ENCODE data around the gene SPPL2B. TPM values are rescaled to one million over a fixed set of nuclear protein-coding genes. Genes with fewer than 3 reads are reported as not detected.

Gene SPPL2B
- total and polyA plus RNA-seq, 4 donors: 9.5 to 34.6 (median 21.4) TPM

DNA sequence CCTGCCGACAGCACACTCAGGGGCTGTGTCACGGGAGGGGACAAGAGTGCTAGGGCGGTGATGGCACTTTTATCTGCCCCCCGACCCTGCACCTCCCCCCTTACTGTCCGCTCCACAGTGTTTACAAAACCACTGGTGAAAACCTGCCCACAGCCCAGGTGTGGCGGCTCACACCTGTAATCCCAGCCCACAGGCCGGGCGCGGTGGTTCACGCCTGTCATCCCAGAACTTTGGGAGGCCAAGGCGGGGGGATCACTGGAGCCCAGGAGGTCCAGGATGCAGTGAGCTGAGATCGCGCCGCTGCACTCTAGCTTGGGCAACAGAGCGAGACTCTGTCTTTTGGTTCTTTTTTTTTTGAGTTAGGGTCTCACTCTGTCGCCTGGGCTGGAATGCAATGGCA is 32.3 kb upstream of the SPPL2B start:
- Histone ChIP-seq H3K27me3 (ENCODE audit: control insufficient read depth in 4 of 4, insufficient read depth in 4 of 4, low read length in 3 of 4) (peaks cover 0 to 3% (median 0%) of the 10 kb centered on the region in 4 donors), H3K27ac (ENCODE audit: low read depth in 1 of 2, low read length in 2 of 2) (no peak overlapping the region), H3K9me3 (ENCODE audit: control insufficient read depth in 4 of 4, low read length in 3 of 4) (no peaks in the 10 kb centered on the region), H3K4me1 (ENCODE audit: control insufficient read depth in 4 of 4, insufficient read depth in 4 of 4, low read length in 3 of 4) (peaks cover 0 to 7% (median 2%) of the 10 kb centered on the region in 4 donors), H3K4me3 (ENCODE audit: low read depth in 1 of 3, low read length in 3 of 3) (no peak overlapping the region), H3K9ac (ENCODE audit: low read depth in 1 of 2, low read length in 2 of 2) (no peak overlapping the region), H3K36me3 (ENCODE audit: control insufficient read depth in 4 of 4, insufficient read depth in 3 of 4, low read depth in 1 of 4, low read length in 3 of 4) (no peaks in the 10 kb centered on the region)
- TF ChIP-seq GABPA (IDR thresholded peaks at IDR 0.05 in 1 of 2, conservative IDR thresholded peaks at IDR 0.05 in 1 of 2) (no peak), RXRA (IDR thresholded peaks at IDR 0.05) (no peak), REST (IDR thresholded peaks at IDR 0.05) (no peak), FOXA2 (IDR thresholded peaks at IDR 0.05) (no peak), YY1 (IDR thresholded peaks at IDR 0.05) (no peak), EGR1 (IDR thresholded peaks at IDR 0.05; ENCODE audit: low read depth in 2 of 2) (no peak), NR2F2 (IDR thresholded peaks at IDR 0.05) (no peak), RAD21 (IDR thresholded peaks at IDR 0.05) (no peak), JUND (IDR thresholded peaks at IDR 0.05) (no peak), HNF4A (conservative IDR thresholded peaks at IDR 0.05) (no peak), TAF1 (conservative IDR thresholded peaks at IDR 0.05) (no peak), CTCF (IDR thresholded peaks at IDR 0.05; ENCODE audit: low read depth, low read length, missing input control) (no peak), FOXA1 (IDR thresholded peaks at IDR 0.05) (no peak), MAX (IDR thresholded peaks at IDR 0.05) (no peak), SP1 (IDR thresholded peaks at IDR 0.05) (no peak), HNF4G (IDR thresholded peaks at IDR 0.05) (no peak)
- TF ChIP-seq, protein P1, sequence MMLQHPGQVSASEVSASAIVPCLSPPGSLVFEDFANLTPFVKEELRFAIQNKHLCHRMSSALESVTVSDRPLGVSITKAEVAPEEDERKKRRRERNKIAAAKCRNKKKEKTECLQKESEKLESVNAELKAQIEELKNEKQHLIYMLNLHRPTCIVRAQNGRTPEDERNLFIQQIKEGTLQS (IDR thresholded peaks at IDR 0.05): no peak
- TF ChIP-seq, protein P2, sequence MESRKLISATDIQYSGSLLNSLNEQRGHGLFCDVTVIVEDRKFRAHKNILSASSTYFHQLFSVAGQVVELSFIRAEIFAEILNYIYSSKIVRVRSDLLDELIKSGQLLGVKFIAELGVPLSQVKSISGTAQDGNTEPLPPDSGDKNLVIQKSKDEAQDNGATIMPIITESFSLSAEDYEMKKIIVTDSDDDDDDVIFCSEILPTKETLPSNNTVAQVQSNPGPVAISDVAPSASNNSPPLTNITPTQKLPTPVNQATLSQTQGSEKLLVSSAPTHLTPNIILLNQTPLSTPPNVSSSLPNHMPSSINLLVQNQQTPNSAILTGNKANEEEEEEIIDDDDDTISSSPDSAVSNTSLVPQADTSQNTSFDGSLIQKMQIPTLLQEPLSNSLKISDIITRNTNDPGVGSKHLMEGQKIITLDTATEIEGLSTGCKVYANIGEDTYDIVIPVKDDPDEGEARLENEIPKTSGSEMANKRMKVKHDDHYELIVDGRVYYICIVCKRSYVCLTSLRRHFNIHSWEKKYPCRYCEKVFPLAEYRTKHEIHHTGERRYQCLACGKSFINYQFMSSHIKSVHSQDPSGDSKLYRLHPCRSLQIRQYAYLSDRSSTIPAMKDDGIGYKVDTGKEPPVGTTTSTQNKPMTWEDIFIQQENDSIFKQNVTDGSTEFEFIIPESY (IDR thresholded peaks at IDR 0.05): no peak
- WGBS: 77% methylated on average over 16 of the region's 16 CpGs
- DNase-seq (ENCODE audit: low spot score): no peak

All from liver (tissue), 9 donors.